GM19395 (cell line): ENCODE results near the gene EEA1.

Experiments
- ATAC-seq: cut with Tn5 transposase; IDR thresholded peaks from one replicate; pipeline ENCODE4 v1.9.1; 2021; ENCODE audit warnings: mild to moderate bottlenecking, moderate library complexity; ENCODE audit not compliant: unreplicated experiment

Gene EEA1

GRCh38 chr12:92939116-92939515 lies 10.0 kb upstream of the EEA1 start:
- ATAC-seq: no peak

- ATAC-seq: no peak
These were observed 9.5 kb upstream of the EEA1 start for GRCh38 chr12:92938638-92939037.

GRCh38 chr12:92938018-92938417 lies 8.9 kb upstream of the EEA1 start:
- ATAC-seq: no peak

- ATAC-seq: no peak
These were observed 4.5 kb upstream of the EEA1 start for GRCh38 chr12:92933606-92934005.

GRCh38 chr12:92930421-92930820 lies 1.3 kb upstream of the EEA1 start:
- ATAC-seq: no peak

- ATAC-seq: no peak
These were observed 888 bp upstream of the EEA1 start for GRCh38 chr12:92929983-92930382.

- ATAC-seq: peak; percentile 6
These were observed 604 bp downstream of the EEA1 start for GRCh38 chr12:92928421-92928961.

- ATAC-seq: peak; percentile 23
These were observed 1.4 kb downstream of the EEA1 start for GRCh38 chr12:92927436-92928281.

GRCh38 chr12:92927055-92927435 lies 2.0 kb downstream of the EEA1 start:
- peak; percentile 22 for ATAC-seq

GRCh38 chr12:92926549-92926948 lies 2.5 kb downstream of the EEA1 start:
- no peak for ATAC-seq

GRCh38 chr12:92921877-92922276 lies 7.2 kb downstream of the EEA1 start:
- peak; percentile 95 for ATAC-seq

GRCh38 chr12:92915365-92915764 lies 13.7 kb downstream of the EEA1 start:
- no peak for ATAC-seq

- ATAC-seq: no peak
These were observed 14.9 kb downstream of the EEA1 start for GRCh38 chr12:92914170-92914569.

GRCh38 chr12:92912672-92913071 lies 16.4 kb downstream of the EEA1 start:
- no peak for ATAC-seq

GRCh38 chr12:92912052-92912451 lies 17.0 kb downstream of the EEA1 start:
- no peak for ATAC-seq

GRCh38 chr12:92911339-92911738 lies 17.8 kb downstream of the EEA1 start:
- ATAC-seq: no peak

GRCh38 chr12:92908108-92908507 lies 21.0 kb downstream of the EEA1 start:
- ATAC-seq: no peak

- ATAC-seq: no peak
These were observed 23.1 kb downstream of the EEA1 start for GRCh38 chr12:92905811-92906554.

GRCh38 chr12:92905258-92905810 lies 23.8 kb downstream of the EEA1 start:
- ATAC-seq: no peak

- no peak for ATAC-seq
These were observed 28.2 kb downstream of the EEA1 start for GRCh38 chr12:92900941-92901340.

- ATAC-seq: no peak
These were observed 29.6 kb downstream of the EEA1 start for GRCh38 chr12:92899386-92900001.
